Ovary (tissue), 9 donors: ENCODE data around the gene FOXK2. TPM values are rescaled to one million over a fixed set of nuclear protein-coding genes. Genes with fewer than 3 reads are reported as not detected.
"Not testable (repeated sequence)": the region's sequence is repeated elsewhere in the genome, so short reads cannot be mapped to it uniquely, and the experiment has no call there.

Experiments
- DNase-seq, 5 donors: peaks; one replicate each; pipeline ENCODE4 v3.0.0-alpha.2; 2019 to 2020
- H3K27ac ChIP-seq, 2 donors: fragments of 200-600 bp; one replicate each; pipeline versions ENCODE4 v1.5.1 to v1.8.0; 2019 to 2022
- H3K27me3 ChIP-seq: fragments of 200-600 bp; one replicate; pipeline ENCODE4 v1.8.0; 2022
- H3K36me3 ChIP-seq: fragments of 200-600 bp; sonication (generic); one replicate; pipeline ENCODE4 v1.5.1; 2019
- H3K4me1 ChIP-seq: one replicate; pipeline ENCODE4 v1.8.1; 2013; ENCODE audit warnings: mild to moderate bottlenecking, moderate library complexity; ENCODE audit not compliant: insufficient read depth
- H3K4me3 ChIP-seq: fragments of 200-600 bp; sonication (generic); one replicate; pipeline ENCODE4 v1.5.1; 2017
- H3K9me3 ChIP-seq, 2 donors: fragments of 200-600 bp in 1 of 2; sonication (generic) in 1 of 2; one replicate each; pipeline versions ENCODE4 v1.5.1 to v1.8.1; 2013 to 2019; ENCODE audit warnings: mild to moderate bottlenecking in 1 of 2, moderate library complexity in 1 of 2
- EP300 ChIP-seq: sonication (generic); formaldehyde crosslinking; IDR thresholded peaks from one replicate; pipeline ENCODE4 v1.6.1; 2017; ENCODE audit warnings: antibody characterized with exemption
- POLR2A ChIP-seq: fragments of 450-650 bp; IDR thresholded peaks from one replicate; pipeline ENCODE4 v1.6.1; 2017; ENCODE audit warnings: antibody characterized with exemption, mild to moderate bottlenecking, moderate library complexity
- WGBS, 3 donors: extraction: QIAGEN DNeasy Blood & Tissue Kit in 1 of 3; methylation state at CpG; one replicate each; pipeline versions ENCODE4 v1.1.5 to v1.1.7; 2013 to 2017; 5-methylcytosine and 5-hydroxymethylcytosine counted together
- intact Hi-C, 4 donors: fragments of 100-400 bp; cut with DNase I; formaldehyde crosslinking; loops; one replicate each; pipeline versions ENCODE4 v1.11.0 to v1.15.1; 2022 to 2023
- polyA plus RNA-seq, 2 donors: library from polyadenylated mRNA; stranded (reverse); fragments of 200-250 nt in 1 of 2; fragments of 350-450 nt in 1 of 2; fragmentation: Illumina TruSeq in 1 of 2; extraction: RNeasy Lipid Tissue Mini Kit (QIAGEN cat#74804) in 1 of 2; gene quantifications; one replicate each; pipeline ENCODE4 v1.2.3, GENCODE V29; 2013 to 2014
- total RNA-seq, 7 donors: library from RNA; depleted of rRNA in 2 of 7; stranded (reverse); fragments of >200 nt in 2 of 7; fragmentation: NEBNext Ultra II Directional in 3 of 7; extraction: Animal tissue kit (Norgen Biotek cat#: 25700) in 3 of 7; gene quantifications; one replicate each; pipeline versions ENCODE4 v1.1.0 to v1.2.4, GENCODE V29; 2016 to 2023
- TF ChIP-seq, protein P1 (sequence below), 3 donors: fragments of 450-650 bp in 2 of 3; fragments of 200-600 bp in 1 of 3; IDR thresholded peaks; one replicate each; pipeline versions ENCODE4 v1.5.1 to v1.8.0; 2016 to 2022; ENCODE audit warnings: antibody characterized with exemption in 3 of 3, mild to moderate bottlenecking in 1 of 3
- donor health status: DM: no; HTN: no; CAD: no; lungs with moderate emphysema.
- donor health status: DM: no; HTN: no; CAD: no.
- donor health status: Bipolar disorder and iron deficiency.
- donor health status: DM: yes; HTN: yes; CAD: no.
- donor health status: DM: no; HTN: no; CAD: no.
- donor health status: DM: yes; HTN: yes; CAD: no.

The FOXK2 gene
- total and polyA plus RNA-seq, 9 donors, result 19.1 to 67.6 (median 43.0) TPM

- TF ChIP-seq, protein P1, sequence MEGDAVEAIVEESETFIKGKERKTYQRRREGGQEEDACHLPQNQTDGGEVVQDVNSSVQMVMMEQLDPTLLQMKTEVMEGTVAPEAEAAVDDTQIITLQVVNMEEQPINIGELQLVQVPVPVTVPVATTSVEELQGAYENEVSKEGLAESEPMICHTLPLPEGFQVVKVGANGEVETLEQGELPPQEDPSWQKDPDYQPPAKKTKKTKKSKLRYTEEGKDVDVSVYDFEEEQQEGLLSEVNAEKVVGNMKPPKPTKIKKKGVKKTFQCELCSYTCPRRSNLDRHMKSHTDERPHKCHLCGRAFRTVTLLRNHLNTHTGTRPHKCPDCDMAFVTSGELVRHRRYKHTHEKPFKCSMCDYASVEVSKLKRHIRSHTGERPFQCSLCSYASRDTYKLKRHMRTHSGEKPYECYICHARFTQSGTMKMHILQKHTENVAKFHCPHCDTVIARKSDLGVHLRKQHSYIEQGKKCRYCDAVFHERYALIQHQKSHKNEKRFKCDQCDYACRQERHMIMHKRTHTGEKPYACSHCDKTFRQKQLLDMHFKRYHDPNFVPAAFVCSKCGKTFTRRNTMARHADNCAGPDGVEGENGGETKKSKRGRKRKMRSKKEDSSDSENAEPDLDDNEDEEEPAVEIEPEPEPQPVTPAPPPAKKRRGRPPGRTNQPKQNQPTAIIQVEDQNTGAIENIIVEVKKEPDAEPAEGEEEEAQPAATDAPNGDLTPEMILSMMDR (IDR thresholded peaks at IDR 0.05), result peak; percentile 65 to 82 (median 81)
- TF ChIP-seq EP300, result no peak
- TF ChIP-seq POLR2A, result no peak
- H3K36me3 ChIP-seq, result no peaks in the 10 kb centered on the region
- peaks cover 14% of the 10 kb centered on the region for H3K4me1 ChIP-seq
- H3K27ac ChIP-seq, result no peak overlapping the region
- H3K27me3 ChIP-seq, result no peaks in the 10 kb centered on the region
- intact Hi-C loops, result loop anchor here (5.0 to 10.0 kb wide), 4 partner anchors 35 to 197 kb away; partner anchors contain the start of genes TEX19 (in 3 of the 4) and FOXK2 (in 1 of the 4)
- 28 to 31% (median 31%) methylated on average over 13 of the region's 13 CpGs for WGBS, 3 donors
- no peaks in the 10 kb centered on the region for H3K9me3 ChIP-seq
- H3K4me3 ChIP-seq, result no peak overlapping the region
- DNase-seq, result peak; percentile 72 to 85 (median 78)
Observed at GRCh38 chr17:82551779-82552457, 32.4 kb downstream of the FOXK2 start.

DNA sequence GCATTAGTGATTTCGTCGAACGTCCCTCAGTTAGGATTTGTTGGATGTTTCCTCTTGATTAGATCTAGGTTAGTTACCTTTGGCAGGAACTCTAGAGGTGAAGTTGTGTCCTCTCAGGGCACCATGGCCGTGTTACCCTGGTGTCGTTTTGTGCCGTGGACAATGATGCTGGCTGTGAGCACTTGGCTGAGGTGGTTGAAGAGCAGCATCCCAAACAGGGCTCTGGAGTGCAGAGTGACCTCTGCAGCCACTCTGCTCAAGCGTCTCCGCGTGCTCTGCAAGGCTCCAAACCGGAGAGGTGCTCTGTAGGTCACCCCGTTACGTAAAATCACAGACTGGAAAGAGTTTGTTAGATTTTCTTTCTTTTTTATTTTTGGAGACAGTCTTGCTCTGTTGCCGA, 33.0 kb downstream of the FOXK2 start:
- H3K36me3 ChIP-seq, result no peaks in the 10 kb centered on the region
- 79 to 81% (median 80%) methylated on average over 13 of the region's 13 CpGs for WGBS, 3 donors
- H3K4me3 ChIP-seq, result no peak overlapping the region
- no peak for TF ChIP-seq EP300
- no peak for TF ChIP-seq POLR2A
- H3K9me3 ChIP-seq, result no peaks in the 10 kb centered on the region
- intact Hi-C loops, result loop anchor here (5.0 to 10.0 kb wide), 4 partner anchors 35 to 198 kb away; partner anchors contain the start of genes TEX19 (in 3 of the 4) and FOXK2 (in 1 of the 4)
- H3K27me3 ChIP-seq, result no peaks in the 10 kb centered on the region
- H3K4me1 ChIP-seq, result peaks cover 14% of the 10 kb centered on the region
- DNase-seq, result no peak
- no peak overlapping the region for H3K27ac ChIP-seq

DNA sequence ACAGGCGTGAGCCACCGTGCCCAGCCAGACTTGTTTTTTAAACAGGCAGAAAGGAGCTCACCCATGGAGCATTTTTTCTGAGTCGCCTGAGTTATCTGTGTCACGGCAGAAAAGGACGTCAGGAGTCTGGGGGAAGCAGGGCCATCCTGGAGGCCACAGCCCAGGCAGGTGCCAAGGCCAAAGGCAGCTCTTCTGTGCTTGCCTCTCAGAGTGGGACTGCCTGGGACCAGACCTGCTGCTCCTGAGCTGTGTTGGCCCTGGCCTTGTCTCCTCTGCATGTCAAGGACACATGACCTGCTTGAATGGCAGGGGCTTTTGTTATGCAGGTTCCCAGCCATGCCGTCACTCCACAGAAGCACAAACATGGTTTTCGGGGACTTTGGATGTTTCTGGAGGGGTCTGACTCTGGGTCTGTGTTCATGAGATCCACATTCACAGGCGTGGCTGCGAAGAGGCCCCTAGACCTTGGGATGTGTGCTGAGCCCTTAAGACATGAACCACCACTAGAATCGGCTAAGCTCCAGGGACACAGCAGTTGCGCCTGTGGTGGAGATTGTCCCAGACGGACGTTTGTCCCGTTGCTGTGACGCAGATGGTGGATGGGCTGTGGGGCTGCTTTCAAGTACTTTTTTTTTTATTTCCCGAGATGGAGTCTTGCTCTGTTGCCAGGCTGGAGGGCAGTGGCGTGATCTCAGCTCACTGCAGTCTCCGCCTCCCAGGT, 33.8 kb downstream of the FOXK2 start:
- no peak for DNase-seq
- no peaks in the 10 kb centered on the region for H3K27me3 ChIP-seq
- H3K27ac ChIP-seq, result peak overlapping the region in 1 of 2 donors; percentile 10
- WGBS, 3 donors, result 78 to 86% (median 81%) methylated on average over 18 of the region's 18 CpGs
- H3K4me3 ChIP-seq, result no peak overlapping the region
- no peaks in the 10 kb centered on the region for H3K9me3 ChIP-seq
- no peaks in the 10 kb centered on the region for H3K36me3 ChIP-seq
- intact Hi-C loops, result loop anchor here (5.0 to 10.0 kb wide), 4 partner anchors 36 to 199 kb away; partner anchors contain the start of genes TEX19 (in 3 of the 4) and FOXK2 (in 1 of the 4)
- H3K4me1 ChIP-seq, result peaks cover 14% of the 10 kb centered on the region
- TF ChIP-seq, protein P1 (IDR thresholded peaks at IDR 0.05), result no peak
- TF ChIP-seq EP300, result no peak
- TF ChIP-seq POLR2A, result no peak

- H3K36me3 ChIP-seq, DNase-seq, H3K27ac ChIP-seq, H3K27me3 ChIP-seq, H3K4me3 ChIP-seq, H3K9me3 ChIP-seq: not testable (repeated sequence)
- WGBS, 3 donors, result 76 to 84% (median 81%) methylated on average over 2 of the region's 2 CpGs
- intact Hi-C loops, result loop anchor here in 3 of 4 donors (5.0 to 10.0 kb wide), 3 partner anchors 63 to 1770 kb away; partner anchors contain the start of gene TEX19 (in 3 of the 3)
- peaks cover 12% of the 10 kb centered on the region for H3K4me1 ChIP-seq
Observed at GRCh38 chr17:82557510-82557909, 38.0 kb downstream of the FOXK2 start.

GRCh38 chr17:82559566-82560251, 40.2 kb downstream of the FOXK2 start:
- 30 to 53% (median 48%) methylated on average over 11 of the region's 11 CpGs for WGBS, 3 donors
- peaks cover 8% of the 10 kb centered on the region for H3K4me1 ChIP-seq
- H3K27ac ChIP-seq, result no peak overlapping the region
- no peak overlapping the region for H3K4me3 ChIP-seq
- TF ChIP-seq, protein P1 (IDR thresholded peaks at IDR 0.05), result no peak
- TF ChIP-seq POLR2A (no peak), EP300 (no peak)
- H3K36me3 ChIP-seq, result no peaks in the 10 kb centered on the region
- no peaks in the 10 kb centered on the region for H3K9me3 ChIP-seq
- DNase-seq, result no peak
- intact Hi-C loops, result loop anchor here in 3 of 4 donors (5.0 to 10.0 kb wide), 3 partner anchors 65 to 1772 kb away; partner anchors contain the start of gene TEX19 (in 3 of the 3)
- H3K27me3 ChIP-seq, result no peaks in the 10 kb centered on the region
